Measurements from ENCODE around the gene KDF1.
A peak's percentile ranks its signal among the peaks of the same experiment; 100 is the strongest.

The KDF1 gene

DNA sequence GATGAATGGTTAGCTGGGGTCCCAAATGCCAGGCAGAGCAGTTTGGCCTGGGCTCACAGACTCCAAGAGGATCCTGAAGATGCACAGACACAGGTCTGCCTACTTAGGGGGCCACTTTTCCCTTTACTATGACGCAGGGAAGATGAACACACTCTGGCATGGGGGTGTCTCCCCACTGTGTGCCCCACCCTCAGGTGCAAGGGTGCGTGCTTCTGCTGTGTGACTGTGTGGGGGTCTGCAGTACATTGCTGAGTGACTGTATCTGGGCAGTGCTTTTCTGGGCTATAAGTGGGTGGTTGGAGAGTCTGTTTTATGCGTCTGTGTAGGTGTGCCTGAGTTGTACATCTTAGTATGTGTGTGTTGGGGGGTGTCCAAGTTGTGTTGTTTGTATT, 50.3 kb downstream of the KDF1 start:
- H3K4me3 Mint-ChIP-seq = no peak overlapping the region
- H3K4me1 Mint-ChIP-seq (ENCODE audit: low read depth) = no peaks in the 10 kb centered on the region
- no peak for DNase-seq (ENCODE audit: low spot score)
- H3K9me3 Mint-ChIP-seq = no peaks in the 10 kb centered on the region
- peaks cover 2% of the 10 kb centered on the region for H3K27me3 Mint-ChIP-seq (ENCODE audit: low read depth)
- H3K27ac Mint-ChIP-seq = no peak overlapping the region
- H3K36me3 Mint-ChIP-seq (ENCODE audit: low read depth) = no peaks in the 10 kb centered on the region

DNA sequence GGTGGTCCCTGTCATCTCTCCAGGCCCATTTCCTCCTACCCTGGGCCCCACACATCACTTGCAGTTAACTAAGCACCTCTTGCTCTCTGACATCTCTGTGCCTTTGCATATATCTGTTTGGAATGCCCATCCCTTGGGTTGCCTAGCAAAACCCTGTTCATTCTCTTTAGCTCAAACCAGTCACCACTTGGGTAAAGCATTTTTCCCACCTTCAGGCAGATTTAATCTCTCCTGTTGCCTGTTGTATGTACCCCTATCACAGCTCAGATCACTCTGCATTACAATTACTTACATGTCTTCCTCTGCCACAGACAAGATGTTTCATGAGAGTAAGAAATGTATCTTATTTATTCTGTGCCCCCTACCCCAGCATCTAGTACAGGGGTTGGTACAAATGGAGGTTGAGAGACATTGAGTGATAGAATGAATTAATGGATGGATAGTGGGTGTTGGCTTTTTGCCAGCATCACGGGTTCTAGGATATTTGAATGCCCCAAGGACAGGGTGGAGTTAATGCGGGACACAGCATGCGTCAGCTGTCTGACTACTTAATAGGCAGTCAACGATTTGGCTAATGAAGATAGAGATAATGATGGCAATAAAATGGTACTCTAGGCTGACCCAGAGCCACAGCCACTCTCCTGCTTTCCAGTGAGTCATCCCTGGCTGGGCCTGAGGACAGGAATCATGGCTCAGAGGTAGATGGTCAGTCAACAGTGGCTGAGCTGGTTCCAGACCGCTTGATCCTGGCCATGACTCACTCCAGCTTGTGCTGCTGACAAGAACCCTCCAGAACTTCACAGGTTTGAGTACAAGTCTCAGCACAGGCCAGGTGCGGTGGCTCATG, 53.0 kb downstream of the KDF1 start:
- H3K4me3 Mint-ChIP-seq = no peak overlapping the region
- DNase-seq (ENCODE audit: low spot score) = no peak

DNA sequence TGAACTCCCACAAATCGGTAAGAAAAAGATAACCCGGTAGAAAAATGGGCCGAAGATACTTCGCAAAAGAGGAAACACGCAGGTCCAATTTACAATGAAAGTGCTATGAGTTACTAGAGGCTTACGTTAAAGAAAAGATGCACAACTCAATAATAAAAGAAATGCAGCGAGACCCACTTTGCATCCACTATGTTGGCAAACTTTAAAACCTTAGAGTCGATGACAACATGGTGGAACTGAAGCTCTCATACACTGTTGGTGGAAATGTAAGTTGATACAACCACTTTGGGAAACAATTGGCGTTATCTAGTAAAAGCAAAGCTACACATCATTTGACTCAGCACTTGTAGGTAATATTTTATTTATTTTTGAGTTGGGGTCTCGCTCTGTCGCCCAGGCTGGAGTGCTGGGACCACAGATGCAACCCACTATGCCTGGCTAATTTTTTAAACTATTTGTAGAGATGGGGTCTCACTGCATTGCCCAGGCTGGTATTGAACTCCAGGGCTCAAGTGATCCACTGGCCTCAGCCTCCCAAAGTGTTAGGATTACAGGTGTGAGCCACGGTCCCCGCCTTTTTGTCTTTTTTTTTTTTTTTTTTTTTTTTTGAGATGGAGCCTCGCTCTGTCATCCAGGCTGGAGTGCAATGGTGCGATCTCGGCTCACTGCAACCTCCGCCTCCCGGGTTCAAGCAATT, 59.3 kb downstream of the KDF1 start:
- no peak for DNase-seq (ENCODE audit: low spot score)
- H3K27ac Mint-ChIP-seq = peak overlapping the region; percentile 99
- peaks cover 17% of the 10 kb centered on the region for H3K4me1 Mint-ChIP-seq (ENCODE audit: low read depth)
- peak overlapping the region; percentile 92 for H3K4me3 Mint-ChIP-seq
- H3K27me3 Mint-ChIP-seq (ENCODE audit: low read depth) = peaks cover 3% of the 10 kb centered on the region
- peaks cover 9% of the 10 kb centered on the region for H3K36me3 Mint-ChIP-seq (ENCODE audit: low read depth)
- no peaks in the 10 kb centered on the region for H3K9me3 Mint-ChIP-seq

More for the DNA sequence above, 53.0 kb downstream of the KDF1 start:
- Mint-ChIP-seq H3K27me3 (ENCODE audit: low read depth) (peaks cover 4% of the 10 kb centered on the region), H3K9me3 (no peaks in the 10 kb centered on the region), H3K4me1 (ENCODE audit: low read depth) (no peaks in the 10 kb centered on the region), H3K27ac (no peak overlapping the region), H3K36me3 (ENCODE audit: low read depth) (no peaks in the 10 kb centered on the region)

DNA sequence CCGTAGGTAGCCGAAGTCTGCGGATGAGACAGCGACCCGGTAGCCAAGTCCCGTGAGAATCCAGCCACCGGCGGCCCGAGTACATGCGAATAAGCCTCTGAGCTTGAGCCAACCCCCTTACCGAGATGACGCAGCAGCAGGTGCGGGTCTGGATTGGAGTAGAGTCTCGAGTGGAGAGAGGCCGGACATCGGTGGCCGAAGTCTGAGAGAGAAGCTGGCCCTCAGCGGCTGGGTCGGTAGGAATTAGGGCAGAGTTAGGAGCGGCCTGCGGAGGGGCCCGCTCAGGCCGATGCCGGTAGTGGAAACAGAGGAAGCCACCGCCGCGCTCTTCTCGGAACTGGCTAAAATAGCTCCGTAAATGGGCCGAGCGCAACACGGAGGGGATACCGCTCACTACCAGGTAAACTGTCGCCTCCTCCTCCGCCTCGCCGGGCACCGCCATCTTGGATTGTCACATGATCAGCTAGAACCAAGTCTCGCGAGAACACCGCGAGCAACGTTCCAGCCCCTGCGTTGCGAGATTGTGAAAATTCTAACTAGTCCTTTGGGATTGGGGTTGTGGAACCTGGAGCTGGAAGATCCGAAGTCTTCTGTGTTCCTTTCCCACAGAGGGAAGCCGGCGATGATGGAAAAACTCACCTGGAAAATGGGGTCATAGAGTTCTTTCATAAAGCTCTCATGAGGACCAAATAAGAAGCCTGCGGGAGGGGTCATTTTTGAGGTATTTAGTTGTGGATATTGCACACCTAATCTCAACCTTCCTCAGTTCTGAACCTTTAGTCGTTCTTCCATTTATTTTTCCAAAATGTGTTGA, 60.1 kb downstream of the KDF1 start, which contains the start of gene GPATCH3:
Gene GPATCH3, minus strand, starts transcription at position 467 of the 814 bp plus-strand sequence. Its CDS starts 25 bp downstream, at position 442.
- Mint-ChIP-seq H3K9me3 (no peaks in the 10 kb centered on the region), H3K4me1 (ENCODE audit: low read depth) (peaks cover 17% of the 10 kb centered on the region), H3K36me3 (ENCODE audit: low read depth) (peaks cover 10% of the 10 kb centered on the region), H3K4me3 (peak within 1 kb of the TSS; percentile 92), H3K27ac (peak within 1 kb of the TSS; percentile 99), H3K27me3 (ENCODE audit: low read depth) (peaks cover 3% of the 10 kb centered on the region)
- peak; percentile 80 for DNase-seq (ENCODE audit: low spot score)
